ENCODE measurements around the gene SEMA3C. TPM values are rescaled to one million over a fixed set of nuclear protein-coding genes. Genes with fewer than 3 reads are reported as not detected.

Gene SEMA3C
- total RNA-seq, 4 donors from 2014 or later = 117 to 181 (median 158) TPM

DNA sequence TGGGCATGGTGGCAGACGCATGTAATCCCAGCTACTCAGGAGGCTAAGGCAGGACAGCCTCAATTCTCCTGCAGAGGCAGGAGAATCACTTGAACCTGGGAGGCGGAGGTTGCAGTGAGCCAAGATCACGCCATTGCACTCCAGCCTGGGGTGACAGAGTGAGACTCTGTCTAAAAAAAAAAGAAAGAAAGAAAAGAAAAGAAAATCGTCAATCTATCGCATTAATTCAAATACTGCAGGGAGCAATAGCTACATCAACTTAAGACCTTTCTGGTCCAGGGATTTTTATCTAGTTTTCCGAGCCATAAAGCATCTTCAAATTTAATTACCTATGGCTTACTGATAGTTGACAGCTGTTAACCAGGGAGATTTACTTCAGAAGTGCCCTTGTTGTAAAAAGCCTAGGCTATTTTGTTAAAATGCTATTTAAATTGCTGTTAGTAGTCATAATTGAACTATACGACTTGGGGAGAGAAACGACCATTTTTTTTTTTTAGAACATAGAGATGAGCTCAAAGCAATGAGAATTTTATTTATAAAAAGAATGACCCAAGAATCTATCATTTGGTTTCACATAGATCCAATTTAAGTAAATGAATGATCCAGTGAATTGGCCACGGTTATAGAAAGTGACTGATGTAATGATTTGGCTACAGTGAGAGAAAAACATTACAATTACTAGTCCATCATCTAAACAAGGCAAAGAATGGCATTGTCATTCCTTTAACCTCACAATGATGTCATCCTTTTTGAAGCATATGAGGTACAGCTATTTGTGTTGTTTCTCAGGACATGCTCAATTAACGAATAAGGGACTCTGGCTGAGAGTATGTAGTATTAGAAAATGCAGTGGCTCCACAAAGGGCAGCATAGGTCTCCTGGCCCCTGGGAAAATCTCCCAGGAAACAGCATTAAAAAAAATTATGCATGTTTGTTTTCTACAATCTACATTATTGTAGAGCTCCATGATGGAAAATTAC lies 85.3 kb downstream of the SEMA3C start:
- Histone ChIP-seq H3K27me3 (no peaks in the 10 kb centered on the region), H3K4me1 (peaks cover 30 to 62% (median 54%) of the 10 kb centered on the region in 4 donors), H3K36me3 (no peaks in the 10 kb centered on the region), H3K27ac (replicated peaks in 1 of 4) (peak overlapping the region in 2 of 4 donors; percentile 6 to 20), H3K4me3 (no peak overlapping the region), H3K9me3 (no peaks in the 10 kb centered on the region)
- DNase-seq (ENCODE audit: extremely low spot score) = no peak
- no peak for TF ChIP-seq POLR2A (IDR thresholded peaks at IDR 0.05; ENCODE audit: low read depth)
- no peak for TF ChIP-seq EP300 (IDR thresholded peaks at IDR 0.05)
- no peak for TF ChIP-seq POLR2AphosphoS5 (IDR thresholded peaks at IDR 0.05)
- TF ChIP-seq, protein P1, sequence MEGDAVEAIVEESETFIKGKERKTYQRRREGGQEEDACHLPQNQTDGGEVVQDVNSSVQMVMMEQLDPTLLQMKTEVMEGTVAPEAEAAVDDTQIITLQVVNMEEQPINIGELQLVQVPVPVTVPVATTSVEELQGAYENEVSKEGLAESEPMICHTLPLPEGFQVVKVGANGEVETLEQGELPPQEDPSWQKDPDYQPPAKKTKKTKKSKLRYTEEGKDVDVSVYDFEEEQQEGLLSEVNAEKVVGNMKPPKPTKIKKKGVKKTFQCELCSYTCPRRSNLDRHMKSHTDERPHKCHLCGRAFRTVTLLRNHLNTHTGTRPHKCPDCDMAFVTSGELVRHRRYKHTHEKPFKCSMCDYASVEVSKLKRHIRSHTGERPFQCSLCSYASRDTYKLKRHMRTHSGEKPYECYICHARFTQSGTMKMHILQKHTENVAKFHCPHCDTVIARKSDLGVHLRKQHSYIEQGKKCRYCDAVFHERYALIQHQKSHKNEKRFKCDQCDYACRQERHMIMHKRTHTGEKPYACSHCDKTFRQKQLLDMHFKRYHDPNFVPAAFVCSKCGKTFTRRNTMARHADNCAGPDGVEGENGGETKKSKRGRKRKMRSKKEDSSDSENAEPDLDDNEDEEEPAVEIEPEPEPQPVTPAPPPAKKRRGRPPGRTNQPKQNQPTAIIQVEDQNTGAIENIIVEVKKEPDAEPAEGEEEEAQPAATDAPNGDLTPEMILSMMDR (IDR thresholded peaks at IDR 0.05) = no peak
- intact Hi-C loops (cut with DNase I) = no loop called here
- 63% methylated on average over 10 of the region's 10 CpGs for WGBS

DNA sequence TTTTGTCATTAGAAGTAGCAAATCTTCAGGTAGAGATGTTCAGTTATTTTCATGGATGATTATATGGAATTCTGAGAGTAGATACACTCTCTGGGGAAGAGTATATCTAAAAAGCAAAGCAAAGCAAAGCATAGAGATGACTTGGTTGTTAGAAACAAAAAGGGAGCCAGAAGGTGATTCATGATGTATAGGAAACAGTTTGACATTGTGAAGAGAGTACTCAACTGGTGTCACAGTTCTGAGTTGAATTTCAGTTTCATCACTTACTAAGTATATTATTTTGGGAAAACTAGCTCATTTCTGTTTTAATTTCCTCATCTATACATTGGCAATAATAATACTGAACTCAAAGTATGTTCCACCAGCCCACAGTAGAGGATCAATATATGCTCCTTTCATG lies 86.8 kb downstream of the SEMA3C start:
- H3K4me3 ChIP-seq = no peak overlapping the region
- no peaks in the 10 kb centered on the region for H3K27me3 ChIP-seq
- no peak for DNase-seq (ENCODE audit: extremely low spot score)
- H3K36me3 ChIP-seq = no peaks in the 10 kb centered on the region
- TF ChIP-seq EP300 (IDR thresholded peaks at IDR 0.05) (no peak), POLR2AphosphoS5 (IDR thresholded peaks at IDR 0.05) (no peak), POLR2A (IDR thresholded peaks at IDR 0.05; ENCODE audit: low read depth) (no peak)
- TF ChIP-seq, protein P1 (IDR thresholded peaks at IDR 0.05) = no peak
- H3K9me3 ChIP-seq = no peaks in the 10 kb centered on the region
- H3K4me1 ChIP-seq = peaks cover 42 to 74% (median 65%) of the 10 kb centered on the region in 4 donors
- intact Hi-C loops (cut with DNase I) = no loop called here
- H3K27ac ChIP-seq (replicated peaks in 1 of 4) = no peak overlapping the region

DNA sequence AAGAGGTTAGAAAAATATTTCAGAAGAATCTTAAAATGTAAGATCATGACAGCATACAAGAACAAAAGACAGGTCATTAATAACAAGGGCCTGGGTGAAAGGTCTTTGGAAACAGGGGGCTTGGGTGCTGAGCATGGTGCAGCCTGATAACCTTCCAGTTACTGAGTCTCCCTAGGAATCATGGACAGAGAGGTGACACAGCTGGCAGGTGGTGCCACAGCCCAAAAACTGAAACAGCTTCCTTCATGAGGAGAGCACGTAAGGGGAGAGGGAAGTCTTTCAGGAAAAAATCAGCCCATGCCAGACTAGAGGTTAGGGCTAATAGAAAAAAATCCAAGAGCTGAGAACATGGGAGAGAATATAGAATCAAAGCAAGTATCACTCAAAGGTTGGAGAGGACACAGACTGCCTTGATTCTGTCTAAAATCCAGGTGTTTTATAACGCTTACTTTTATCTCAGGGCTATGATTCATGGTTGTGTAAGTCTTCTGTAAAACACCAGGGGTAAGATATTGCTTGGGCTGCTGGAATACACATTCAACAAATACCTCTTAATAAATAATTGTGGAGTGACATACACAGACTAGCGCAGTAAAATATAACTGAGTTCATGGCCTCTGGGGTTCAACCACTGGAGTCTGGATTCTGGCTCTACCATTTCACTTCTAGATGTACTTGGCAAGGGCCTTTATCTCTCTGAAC lies 88.1 kb downstream of the SEMA3C start:
- peaks cover 45 to 87% (median 78%) of the 10 kb centered on the region in 4 donors for H3K4me1 ChIP-seq
- intact Hi-C loops (cut with DNase I) = no loop called here

DNA sequence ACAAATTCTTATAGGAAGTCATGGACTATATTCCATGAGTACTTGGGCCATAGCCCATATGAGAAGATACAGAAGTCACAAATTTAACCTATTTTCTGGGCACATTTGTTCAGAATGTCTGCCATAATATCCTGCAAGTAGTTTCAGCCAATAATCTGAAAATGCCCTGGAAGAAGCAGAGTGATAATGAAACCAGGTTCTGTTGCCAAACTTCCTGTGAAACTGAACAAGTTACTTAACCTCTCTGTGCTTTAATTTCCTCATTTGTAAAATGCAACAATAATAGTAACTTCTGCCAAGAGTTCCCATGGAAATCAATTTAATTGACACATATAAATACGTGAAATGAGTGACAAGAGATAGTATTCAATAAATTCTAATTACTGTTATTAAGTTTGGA lies 88.8 kb downstream of the SEMA3C start:
- Histone ChIP-seq H3K27me3 (no peaks in the 10 kb centered on the region), H3K4me1 (peaks cover 45 to 93% (median 85%) of the 10 kb centered on the region in 4 donors), H3K9me3 (no peaks in the 10 kb centered on the region), H3K4me3 (no peak overlapping the region), H3K27ac (replicated peaks in 1 of 4) (no peak overlapping the region), H3K36me3 (no peaks in the 10 kb centered on the region)
- DNase-seq (ENCODE audit: extremely low spot score) = no peak
- intact Hi-C loops (cut with DNase I) = no loop called here
- TF ChIP-seq, protein P1 (IDR thresholded peaks at IDR 0.05) = no peak
- no peak for TF ChIP-seq EP300 (IDR thresholded peaks at IDR 0.05)
- no peak for TF ChIP-seq POLR2AphosphoS5 (IDR thresholded peaks at IDR 0.05)
- no peak for TF ChIP-seq POLR2A (IDR thresholded peaks at IDR 0.05; ENCODE audit: low read depth)
- WGBS = 75% methylated on average over 1 of the region's 1 CpG

More for the DNA sequence above, 88.1 kb downstream of the SEMA3C start:
- H3K27ac ChIP-seq (replicated peaks in 1 of 4) = peak overlapping the region in 3 of 4 donors; percentile 27 to 40 (median 30)
- 63% methylated on average over 3 of the region's 3 CpGs for WGBS
- H3K9me3 ChIP-seq = no peaks in the 10 kb centered on the region
- no peaks in the 10 kb centered on the region for H3K36me3 ChIP-seq
- no peaks in the 10 kb centered on the region for H3K27me3 ChIP-seq
- TF ChIP-seq EP300 (IDR thresholded peaks at IDR 0.05) (no peak), POLR2A (IDR thresholded peaks at IDR 0.05; ENCODE audit: low read depth) (no peak), POLR2AphosphoS5 (IDR thresholded peaks at IDR 0.05) (no peak)
- TF ChIP-seq, protein P1 (IDR thresholded peaks at IDR 0.05) = no peak
- no peak overlapping the region for H3K4me3 ChIP-seq
- no peak for DNase-seq (ENCODE audit: extremely low spot score)
